Neural progenitor cell (in vitro differentiated cells): ENCODE data around the gene HOXC12. TPM values are rescaled to one million over a fixed set of nuclear protein-coding genes. Genes with fewer than 3 reads are reported as not detected.
A peak's percentile ranks its signal among the peaks of the same experiment; 100 is the strongest.

Experiments
- DNase-seq: peaks from one replicate; pipeline ENCODE4 v3.0.0-alpha.2; 2016; ENCODE audit warnings: low spot score
- H2AFZ ChIP-seq: fragments of 200-600 bp; sonication (generic); replicated peaks from 2 replicates; pipeline ENCODE4 v1.6.1; 2016; ENCODE audit warnings: antibody characterized with exemption
- H3F3A ChIP-seq: fragments of 200-600 bp; sonication (generic); 2 replicates; pipeline ENCODE4 v1.6.1; 2016; ENCODE audit warnings: antibody characterized with exemption, low read depth
- H3K27ac ChIP-seq: fragments of 200-600 bp; sonication (generic); 2 replicates; pipeline ENCODE4 v1.5.1; 2016; ENCODE audit warnings: mild to moderate bottlenecking
- H3K27me3 ChIP-seq: fragments of 200-600 bp; sonication (generic); 2 replicates; pipeline ENCODE4 v1.6.1; 2016; ENCODE audit warnings: mild to moderate bottlenecking, moderate library complexity
- H3K36me3 ChIP-seq: fragments of 200-600 bp; sonication (generic); 2 replicates; pipeline ENCODE4 v1.5.1; 2016
- H3K4me1 ChIP-seq: fragments of 200-600 bp; sonication (generic); 2 replicates; pipeline ENCODE4 v1.6.1; 2016; ENCODE audit warnings: mixed run types
- H3K4me2 ChIP-seq: fragments of 200-600 bp; sonication (generic); 2 replicates; pipeline ENCODE4 v1.6.1; 2016
- H3K4me3 ChIP-seq: fragments of 200-600 bp; sonication (generic); 2 replicates; pipeline ENCODE4 v1.5.1; 2016
- H3K79me2 ChIP-seq: fragments of 200-600 bp; sonication (generic); 2 replicates; pipeline ENCODE4 v1.6.1; 2016; ENCODE audit warnings: low read depth
- H3K9ac ChIP-seq: fragments of 200-600 bp; sonication (generic); 2 replicates; pipeline ENCODE4 v1.6.1; 2016
- H3K9me3 ChIP-seq: fragments of 200-600 bp; sonication (generic); 2 replicates; pipeline ENCODE4 v1.5.1; 2016; ENCODE audit warnings: low read depth
- H4K20me1 ChIP-seq: fragments of 200-600 bp; sonication (generic); 2 replicates; pipeline ENCODE4 v1.6.1; 2016; ENCODE audit warnings: low read depth
- H3K27ac Mint-ChIP-seq: 3 replicates; pipeline ENCODE4 v1.8.0; 2021; ENCODE audit warnings: mixed read lengths
- H3K27me3 Mint-ChIP-seq: 2 replicates; pipeline ENCODE4 v1.8.0; 2022; ENCODE audit warnings: low read depth, mild to moderate bottlenecking, inconsistent platforms, moderate library complexity, mixed read lengths; ENCODE audit not compliant: insufficient read depth
- H3K36me3 Mint-ChIP-seq: 3 replicates; pipeline ENCODE4 v1.8.0; 2021; ENCODE audit warnings: mixed read lengths
- H3K4me1 Mint-ChIP-seq: 3 replicates; pipeline ENCODE4 v1.8.0; 2021; ENCODE audit warnings: mixed read lengths
- H3K4me3 Mint-ChIP-seq: 3 replicates; pipeline ENCODE4 v1.8.0; 2021; ENCODE audit warnings: mild to moderate bottlenecking, moderate library complexity, mixed read lengths
- H3K9me3 Mint-ChIP-seq: 3 replicates; pipeline ENCODE4 v1.8.0; 2020; ENCODE audit warnings: mixed read lengths
- CTCF ChIP-seq: fragments of 200-600 bp; sonication (generic); IDR thresholded peaks from 2 replicates; pipeline ENCODE4 v1.5.1; 2017; ENCODE audit warnings: antibody characterized with exemption, mild to moderate bottlenecking
- EZH2 ChIP-seq: fragments of 200-600 bp; sonication (generic); IDR thresholded peaks from 2 replicates; pipeline ENCODE4 v1.6.1; 2017; ENCODE audit warnings: antibody characterized with exemption, mild to moderate bottlenecking, moderate library complexity
- EZH2phosphoT487 ChIP-seq: fragments of 200-600 bp; sonication (generic); IDR thresholded peaks from 2 replicates; pipeline ENCODE4 v1.6.1; 2017; ENCODE audit warnings: antibody characterized with exemption
- total RNA-seq: library from RNA; depleted of rRNA; stranded (reverse); fragments of >200 nt; gene quantifications from 2 replicates; pipeline ENCODE4 v1.2.3, GENCODE V29; 2015; ENCODE audit warnings: low replicate concordance

Gene HOXC12
- total RNA-seq, 1 donor from 2014 or later = not detected

- Histone ChIP-seq H3K27ac (no peak overlapping the region), H3K9me3 (no peaks in the 10 kb centered on the region), H3K9ac (no peak overlapping the region), H3K79me2 (no peaks in the 10 kb centered on the region), H3K4me2 (no peak overlapping the region), H3K27me3 (peaks cover 100% of the 10 kb centered on the region), H3F3A (no peaks in the 10 kb centered on the region), H4K20me1 (peaks cover 90% of the 10 kb centered on the region), H2AFZ (no peak overlapping the region), H3K36me3 (no peaks in the 10 kb centered on the region), H3K4me1 (no peaks in the 10 kb centered on the region), H3K4me3 (no peak overlapping the region)
- Mint-ChIP-seq H3K36me3 (no peaks in the 10 kb centered on the region), H3K4me1 (no peaks in the 10 kb centered on the region), H3K4me3 (no peak overlapping the region), H3K27me3 (peaks cover 94% of the 10 kb centered on the region), H3K27ac (no peak overlapping the region), H3K9me3 (peaks cover 10% of the 10 kb centered on the region)
- DNase-seq = no peak
- peak; percentile 42 for TF ChIP-seq EZH2phosphoT487
- TF ChIP-seq CTCF = no peak
- TF ChIP-seq EZH2 = peak; percentile 36
Measured at GRCh38 chr12:53970451-53970850, 15.7 kb downstream of the HOXC12 start.

- no peaks in the 10 kb centered on the region for H3K9me3 ChIP-seq
- H3K27ac Mint-ChIP-seq = no peak overlapping the region
- H4K20me1 ChIP-seq = peaks cover 92% of the 10 kb centered on the region
- TF ChIP-seq EZH2phosphoT487 = no peak
- no peak overlapping the region for H3K27ac ChIP-seq
- no peaks in the 10 kb centered on the region for H3K4me1 Mint-ChIP-seq
- H3K4me3 ChIP-seq = no peak overlapping the region
- peaks cover 100% of the 10 kb centered on the region for H3K27me3 ChIP-seq
- no peaks in the 10 kb centered on the region for H3F3A ChIP-seq
- no peak overlapping the region for H2AFZ ChIP-seq
- peaks cover 10% of the 10 kb centered on the region for H3K9me3 Mint-ChIP-seq
- no peak for DNase-seq
- peaks cover 94% of the 10 kb centered on the region for H3K27me3 Mint-ChIP-seq
- no peaks in the 10 kb centered on the region for H3K36me3 Mint-ChIP-seq
- H3K9ac ChIP-seq = no peak overlapping the region
- no peaks in the 10 kb centered on the region for H3K36me3 ChIP-seq
- no peak overlapping the region for H3K4me3 Mint-ChIP-seq
- no peaks in the 10 kb centered on the region for H3K4me1 ChIP-seq
- no peaks in the 10 kb centered on the region for H3K79me2 ChIP-seq
- H3K4me2 ChIP-seq = no peak overlapping the region
Measured at GRCh38 chr12:53971129-53971528, 16.4 kb downstream of the HOXC12 start.

GRCh38 chr12:53971686-53972085 lies 17.0 kb downstream of the HOXC12 start:
- Histone ChIP-seq H3K4me3 (no peak overlapping the region), H3K4me2 (no peak overlapping the region), H3K9ac (no peak overlapping the region), H3F3A (no peaks in the 10 kb centered on the region), H3K9me3 (no peaks in the 10 kb centered on the region), H3K79me2 (no peaks in the 10 kb centered on the region), H4K20me1 (peaks cover 91% of the 10 kb centered on the region), H3K4me1 (no peaks in the 10 kb centered on the region), H3K36me3 (no peaks in the 10 kb centered on the region), H2AFZ (no peak overlapping the region), H3K27ac (no peak overlapping the region), H3K27me3 (peaks cover 100% of the 10 kb centered on the region)
- no peak for DNase-seq
- Mint-ChIP-seq H3K4me1 (no peaks in the 10 kb centered on the region), H3K9me3 (peaks cover 10% of the 10 kb centered on the region), H3K36me3 (no peaks in the 10 kb centered on the region), H3K4me3 (no peak overlapping the region), H3K27me3 (peaks cover 94% of the 10 kb centered on the region), H3K27ac (no peak overlapping the region)
- TF ChIP-seq EZH2phosphoT487 (no peak), EZH2 (peak; percentile 51), CTCF (no peak)

- H3K4me3 Mint-ChIP-seq = no peak overlapping the region
Measured at GRCh38 chr12:53972152-53972702, 17.5 kb downstream of the HOXC12 start.

More at GRCh38 chr12:53972152-53972702, 17.5 kb downstream of the HOXC12 start:
- DNase-seq = no peak
- Histone ChIP-seq H3K27ac (no peak overlapping the region), H3K36me3 (no peaks in the 10 kb centered on the region), H2AFZ (no peak overlapping the region), H3K4me2 (no peak overlapping the region), H3K27me3 (peaks cover 100% of the 10 kb centered on the region), H4K20me1 (peaks cover 91% of the 10 kb centered on the region), H3F3A (no peaks in the 10 kb centered on the region), H3K9ac (no peak overlapping the region), H3K9me3 (no peaks in the 10 kb centered on the region), H3K79me2 (no peaks in the 10 kb centered on the region), H3K4me3 (no peak overlapping the region), H3K4me1 (no peaks in the 10 kb centered on the region)
- Mint-ChIP-seq H3K4me1 (no peaks in the 10 kb centered on the region), H3K36me3 (no peaks in the 10 kb centered on the region), H3K27me3 (peaks cover 94% of the 10 kb centered on the region), H3K27ac (no peak overlapping the region), H3K9me3 (peaks cover 10% of the 10 kb centered on the region)
- TF ChIP-seq CTCF (no peak), EZH2 (no peak), EZH2phosphoT487 (no peak)
